Fibroblast of the aortic adventitia (primary cell): ENCODE measurements around the gene SKIL. TPM values are rescaled to one million over a fixed set of nuclear protein-coding genes. Genes with fewer than 3 reads are reported as not detected.
"Not testable (repeated sequence)": the region's sequence is repeated elsewhere in the genome, so short reads cannot be mapped to it uniquely, and the experiment has no call there.

Source experiments
- DNase-seq: peaks from one replicate; pipeline ENCODE4 v3.0.0-alpha.2; 2010; ENCODE audit warnings: low read depth
- H3K4me3 ChIP-seq: 2 replicates; pipeline ENCODE4 v1.5.1; 2011; ENCODE audit warnings: low read depth, mild to moderate bottlenecking, control low read depth, low read length, moderate library complexity
- CTCF ChIP-seq: IDR thresholded peaks from 2 replicates; pipeline ENCODE4 v1.5.1; 2011; ENCODE audit warnings: mild to moderate bottlenecking, low read length, control low read depth, inconsistent platforms; ENCODE audit not compliant: insufficient read depth
- total RNA-seq: library from RNA; depleted of rRNA; stranded (reverse); fragments of >200 nt; gene quantifications from 2 replicates; pipeline ENCODE4 v1.2.3, GENCODE V29; 2012; ENCODE audit warnings: low replicate concordance

Gene SKIL
- total RNA-seq, 1 donor = 60.7 TPM

- no peak overlapping the region for H3K4me3 ChIP-seq
- no peak for TF ChIP-seq CTCF
- DNase-seq = no peak
Measured at GRCh38 chr3:170338690-170339340, 18.7 kb upstream of the SKIL start.

- not testable (repeated sequence) for DNase-seq, H3K4me3 ChIP-seq
Measured at GRCh38 chr3:170342273-170342672, 15.2 kb upstream of the SKIL start.

GRCh38 chr3:170343859-170344258 is 13.7 kb upstream of the SKIL start:
- not testable (repeated sequence) for H3K4me3 ChIP-seq, DNase-seq

- DNase-seq = no peak
- no peak for TF ChIP-seq CTCF
- no peak overlapping the region for H3K4me3 ChIP-seq
Measured at GRCh38 chr3:170344971-170345370, 12.5 kb upstream of the SKIL start.

GRCh38 chr3:170346481-170347392 is 10.8 kb upstream of the SKIL start:
- no peak for TF ChIP-seq CTCF
- DNase-seq = no peak
- H3K4me3 ChIP-seq = no peak overlapping the region

GRCh38 chr3:170350515-170351413 is 6.8 kb upstream of the SKIL start:
- no peak for DNase-seq
- no peak overlapping the region for H3K4me3 ChIP-seq
- no peak for TF ChIP-seq CTCF

GRCh38 chr3:170352936-170353335 is 4.6 kb upstream of the SKIL start:
- no peak for DNase-seq
- H3K4me3 ChIP-seq = no peak overlapping the region
- no peak for TF ChIP-seq CTCF
